ENCODE data around the gene ARID1A.

- TF ChIP-seq CTCF (IDR thresholded peaks at IDR 0.05) (no peak), POLR2A (IDR thresholded peaks at IDR 0.05) (no peak)
These were observed 32.8 kb downstream of the ARID1A start for GRCh38 chr1:26728645-26729044.

All from heart left ventricle (tissue), 13 donors.